ENCODE data around the gene MRC2. TPM values are rescaled to one million over a fixed set of nuclear protein-coding genes. Genes with fewer than 3 reads are reported as not detected.

MRC2 gene
- total RNA-seq, 3 donors from 2014 or later (not counting 1 experiment from before 2014, with no cell fraction given): 0.23 to 0.54 (median 0.50) TPM

DNA sequence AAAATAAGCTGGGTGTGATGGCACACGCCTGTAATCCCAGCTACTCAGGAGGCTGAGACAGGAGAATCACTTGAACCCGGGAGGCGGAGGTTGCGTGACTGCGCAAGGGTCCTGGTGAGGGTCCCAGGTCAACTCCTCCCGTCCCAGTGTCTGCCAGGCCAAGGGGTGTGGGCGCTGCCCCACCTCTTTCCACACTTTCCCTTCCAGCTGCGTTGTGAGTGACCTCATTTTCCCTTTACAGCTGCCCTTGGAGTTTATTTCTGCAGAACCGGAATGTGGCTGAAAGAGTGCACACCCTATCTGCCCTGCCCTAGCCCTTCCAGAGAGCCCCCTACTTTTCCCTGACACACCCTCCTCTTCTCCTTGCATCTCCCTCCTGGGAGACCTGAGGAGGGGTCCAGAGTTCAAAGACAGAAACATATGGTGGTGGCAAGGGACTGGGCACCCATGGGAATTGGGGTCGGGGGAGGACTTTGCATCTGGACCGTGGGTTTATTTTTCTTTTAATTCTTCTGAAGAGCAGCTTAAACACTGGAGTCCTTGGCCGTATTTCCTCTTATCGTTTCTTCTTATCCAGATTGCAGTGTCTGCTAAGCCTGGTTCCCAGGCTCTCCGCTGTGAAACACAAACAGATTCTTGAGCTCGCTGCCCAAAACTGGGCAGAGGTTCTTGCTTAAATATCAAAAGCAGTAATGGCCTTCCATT lies 20.9 kb downstream of the MRC2 start:
- H3K27me3 ChIP-seq (ENCODE audit: control insufficient read depth, insufficient read depth, low read length): peaks cover 2% of the 10 kb centered on the region
- no peak for TF ChIP-seq CTCF (IDR thresholded peaks at IDR 0.05)
- no peak overlapping the region for H3K4me3 Mint-ChIP-seq
- H3K9me3 ChIP-seq (ENCODE audit: control insufficient read depth, insufficient read depth, low read length): no peaks in the 10 kb centered on the region
- WGBS (ENCODE audit: insufficient coverage): 90% methylated on average over 15 of the region's 15 CpGs
- intact Hi-C loops (cut with micrococcal nuclease): no loop called here
- H3K36me3 ChIP-seq (ENCODE audit: control insufficient read depth, insufficient read depth, low read length): no peaks in the 10 kb centered on the region
- no peak overlapping the region for H3K4me3 ChIP-seq (ENCODE audit: low read length)
- peaks cover 15% of the 10 kb centered on the region for H3K4me1 ChIP-seq (ENCODE audit: control insufficient read depth, insufficient read depth, low read length)
- no peaks in the 10 kb centered on the region for H3K36me3 Mint-ChIP-seq
- peaks cover 13 to 15% of the 10 kb centered on the region in 2 donors for H3K4me1 Mint-ChIP-seq
- H3K9me3 Mint-ChIP-seq: no peaks in the 10 kb centered on the region
- ATAC-seq: no peak
- DNase-seq: no peak
- H3K27ac ChIP-seq (ENCODE audit: low read length): no peak overlapping the region
- peaks cover 0 to 13% of the 10 kb centered on the region in 2 donors for H3K27me3 Mint-ChIP-seq (ENCODE audit: low read depth in 2 of 2)
- no peak overlapping the region for H3K27ac Mint-ChIP-seq

DNA sequence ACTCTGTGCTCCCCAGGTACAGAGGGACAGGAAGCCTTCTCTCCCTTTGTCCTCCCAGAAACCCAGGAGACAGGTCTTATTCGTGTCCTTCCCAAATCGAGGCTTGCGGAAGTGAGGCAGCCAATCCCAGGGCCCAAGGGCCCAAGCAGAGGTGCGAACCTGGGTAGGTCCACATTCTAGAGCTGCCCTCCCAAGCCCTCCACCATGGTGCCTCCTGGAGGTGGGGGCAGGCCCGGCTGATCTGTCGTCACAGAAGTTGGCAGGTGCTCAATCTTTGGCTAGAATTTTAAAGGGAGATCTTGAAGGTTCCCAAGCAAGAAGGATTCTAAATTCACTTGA lies 21.5 kb downstream of the MRC2 start:
- Mint-ChIP-seq H3K27ac (no peak overlapping the region), H3K36me3 (no peaks in the 10 kb centered on the region), H3K4me3 (no peak overlapping the region), H3K27me3 (ENCODE audit: low read depth in 2 of 2) (peaks cover 0 to 15% of the 10 kb centered on the region in 2 donors), H3K4me1 (peaks cover 15 to 18% of the 10 kb centered on the region in 2 donors), H3K9me3 (no peaks in the 10 kb centered on the region)
- intact Hi-C loops (cut with micrococcal nuclease): no loop called here
- no peak overlapping the region for H3K4me3 ChIP-seq (ENCODE audit: low read length)
- WGBS (ENCODE audit: insufficient coverage): 93% methylated on average over 6 of the region's 6 CpGs
- no peak for DNase-seq
- TF ChIP-seq CTCF (IDR thresholded peaks at IDR 0.05): no peak
- H3K36me3 ChIP-seq (ENCODE audit: control insufficient read depth, insufficient read depth, low read length): no peaks in the 10 kb centered on the region
- ATAC-seq: no peak
- H3K27me3 ChIP-seq (ENCODE audit: control insufficient read depth, insufficient read depth, low read length): peaks cover 2% of the 10 kb centered on the region
- H3K4me1 ChIP-seq (ENCODE audit: control insufficient read depth, insufficient read depth, low read length): peaks cover 20% of the 10 kb centered on the region
- no peak overlapping the region for H3K27ac ChIP-seq (ENCODE audit: low read length)
- no peaks in the 10 kb centered on the region for H3K9me3 ChIP-seq (ENCODE audit: control insufficient read depth, insufficient read depth, low read length)

DNA sequence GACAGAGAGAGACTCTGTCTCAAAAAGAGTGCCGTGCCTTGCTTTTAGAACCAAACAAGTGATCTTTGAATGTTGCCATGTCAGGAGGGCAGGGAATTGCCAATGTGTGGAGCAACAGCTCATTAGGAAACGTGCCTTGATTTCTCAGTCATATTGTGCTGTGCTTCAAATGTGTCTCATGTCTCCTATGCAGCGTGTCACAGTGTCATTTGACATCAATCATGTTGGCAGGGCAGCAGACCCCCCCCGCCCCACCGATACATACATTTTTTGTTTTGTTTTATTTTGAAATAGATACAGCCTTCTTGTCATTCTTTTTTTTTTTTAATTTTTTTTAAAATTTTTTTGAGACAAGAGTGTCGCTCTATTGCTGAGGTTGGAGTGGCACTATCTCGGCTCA lies 22.1 kb downstream of the MRC2 start:
- no peak overlapping the region for H3K27ac Mint-ChIP-seq
- TF ChIP-seq CTCF (IDR thresholded peaks at IDR 0.05): no peak
- WGBS (ENCODE audit: insufficient coverage): 95% methylated on average over 7 of the region's 7 CpGs

DNA sequence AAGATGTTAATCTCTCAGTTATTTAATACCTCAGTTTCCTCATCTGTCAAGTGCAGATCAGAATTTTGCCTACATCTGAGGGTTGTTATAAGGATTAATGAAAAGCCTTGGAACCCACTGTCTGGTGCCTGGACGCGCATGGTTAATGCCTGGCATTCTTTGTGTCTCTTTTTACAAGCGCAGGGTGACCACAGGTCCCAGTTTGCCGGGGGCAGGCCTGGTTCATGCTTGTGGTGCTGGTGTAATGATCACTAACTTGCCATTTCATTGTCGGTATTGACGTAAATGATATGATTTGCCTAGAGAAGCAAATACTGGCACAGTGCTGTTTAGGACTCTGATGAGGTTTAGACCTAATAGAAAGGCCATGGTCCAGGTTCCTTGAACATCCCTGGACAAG lies 23.1 kb downstream of the MRC2 start:
- no peak for DNase-seq
- H3K27me3 Mint-ChIP-seq (ENCODE audit: low read depth in 2 of 2): peaks cover 0 to 19% of the 10 kb centered on the region in 2 donors
- H3K4me1 ChIP-seq (ENCODE audit: control insufficient read depth, insufficient read depth, low read length): peaks cover 22% of the 10 kb centered on the region
- H3K36me3 ChIP-seq (ENCODE audit: control insufficient read depth, insufficient read depth, low read length): no peaks in the 10 kb centered on the region
- H3K27ac Mint-ChIP-seq: no peak overlapping the region
- no peak overlapping the region for H3K27ac ChIP-seq (ENCODE audit: low read length)
- intact Hi-C loops (cut with micrococcal nuclease): no loop called here
- no peaks in the 10 kb centered on the region for H3K9me3 Mint-ChIP-seq
- peaks cover 15 to 18% of the 10 kb centered on the region in 2 donors for H3K4me1 Mint-ChIP-seq
- TF ChIP-seq CTCF (IDR thresholded peaks at IDR 0.05): no peak
- no peaks in the 10 kb centered on the region for H3K9me3 ChIP-seq (ENCODE audit: control insufficient read depth, insufficient read depth, low read length)
- H3K4me3 Mint-ChIP-seq: peak overlapping the region; percentile 13
- H3K27me3 ChIP-seq (ENCODE audit: control insufficient read depth, insufficient read depth, low read length): peaks cover 2% of the 10 kb centered on the region
- H3K4me3 ChIP-seq (ENCODE audit: low read length): no peak overlapping the region
- ATAC-seq: no peak
- no peaks in the 10 kb centered on the region for H3K36me3 Mint-ChIP-seq
- WGBS (ENCODE audit: insufficient coverage): 96% methylated on average over 6 of the region's 6 CpGs

More for the DNA sequence above, 22.1 kb downstream of the MRC2 start:
- Histone ChIP-seq H3K36me3 (ENCODE audit: control insufficient read depth, insufficient read depth, low read length) (no peaks in the 10 kb centered on the region), H3K9me3 (ENCODE audit: control insufficient read depth, insufficient read depth, low read length) (no peaks in the 10 kb centered on the region), H3K4me1 (ENCODE audit: control insufficient read depth, insufficient read depth, low read length) (peaks cover 22% of the 10 kb centered on the region), H3K4me3 (ENCODE audit: low read length) (no peak overlapping the region), H3K27ac (ENCODE audit: low read length) (no peak overlapping the region), H3K27me3 (ENCODE audit: control insufficient read depth, insufficient read depth, low read length) (peaks cover 2% of the 10 kb centered on the region)
- intact Hi-C loops (cut with micrococcal nuclease): no loop called here
- Mint-ChIP-seq H3K4me3 (no peak overlapping the region), H3K4me1 (peaks cover 15 to 18% of the 10 kb centered on the region in 2 donors), H3K36me3 (no peaks in the 10 kb centered on the region), H3K9me3 (no peaks in the 10 kb centered on the region), H3K27me3 (ENCODE audit: low read depth in 2 of 2) (peaks cover 0 to 19% of the 10 kb centered on the region in 2 donors)
- no peak for DNase-seq
- ATAC-seq: no peak

Measured in natural killer cell (primary cell).